ENCODE measurements around the gene CIITA.
"Not testable (repeated sequence)": the region's sequence is repeated elsewhere in the genome, so short reads cannot be mapped to it uniquely, and the experiment has no call there.

The CIITA gene

DNA sequence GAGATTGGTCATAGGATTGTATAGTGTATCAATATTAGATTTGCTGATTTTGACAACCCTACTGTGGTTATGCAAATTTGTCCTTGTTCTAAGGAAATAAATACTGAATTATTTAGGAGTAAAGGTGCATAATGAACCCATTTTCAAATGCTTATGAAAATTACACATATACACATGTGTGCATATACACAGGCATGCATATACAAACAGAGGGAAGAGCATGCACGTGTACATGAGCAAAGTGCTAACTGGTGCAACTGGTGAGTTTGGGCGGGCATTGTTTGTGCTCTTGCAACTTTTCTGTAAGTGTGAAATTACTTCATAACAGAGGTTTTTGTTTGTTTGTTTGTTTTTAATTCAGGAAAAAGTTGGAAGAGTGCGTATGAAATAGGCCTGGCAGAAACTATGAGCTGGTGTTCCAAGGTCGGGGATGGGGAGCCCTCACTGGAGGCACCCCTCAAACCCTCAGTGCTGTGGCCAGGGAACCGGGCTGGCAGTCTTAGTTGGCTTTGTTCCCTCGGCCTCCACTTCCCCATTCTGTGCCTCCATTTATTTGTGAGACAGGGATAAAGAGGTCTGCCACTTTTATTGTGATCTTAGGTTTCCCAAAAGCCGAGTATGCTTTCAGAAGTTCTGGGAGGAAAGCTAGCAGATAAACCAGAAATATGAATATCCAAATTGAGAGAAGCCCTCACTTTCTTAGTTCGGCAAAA, 59.4 kb downstream of the CIITA start:
- no peak for DNase-seq (ENCODE audit: low spot score)

- DNase-seq (ENCODE audit: low spot score): no peak
Measured at GRCh38 chr16:10937068-10937859, 60.3 kb downstream of the CIITA start.

- DNase-seq (ENCODE audit: low spot score): no peak
Measured at GRCh38 chr16:10938321-10938720, 61.3 kb downstream of the CIITA start.

DNA sequence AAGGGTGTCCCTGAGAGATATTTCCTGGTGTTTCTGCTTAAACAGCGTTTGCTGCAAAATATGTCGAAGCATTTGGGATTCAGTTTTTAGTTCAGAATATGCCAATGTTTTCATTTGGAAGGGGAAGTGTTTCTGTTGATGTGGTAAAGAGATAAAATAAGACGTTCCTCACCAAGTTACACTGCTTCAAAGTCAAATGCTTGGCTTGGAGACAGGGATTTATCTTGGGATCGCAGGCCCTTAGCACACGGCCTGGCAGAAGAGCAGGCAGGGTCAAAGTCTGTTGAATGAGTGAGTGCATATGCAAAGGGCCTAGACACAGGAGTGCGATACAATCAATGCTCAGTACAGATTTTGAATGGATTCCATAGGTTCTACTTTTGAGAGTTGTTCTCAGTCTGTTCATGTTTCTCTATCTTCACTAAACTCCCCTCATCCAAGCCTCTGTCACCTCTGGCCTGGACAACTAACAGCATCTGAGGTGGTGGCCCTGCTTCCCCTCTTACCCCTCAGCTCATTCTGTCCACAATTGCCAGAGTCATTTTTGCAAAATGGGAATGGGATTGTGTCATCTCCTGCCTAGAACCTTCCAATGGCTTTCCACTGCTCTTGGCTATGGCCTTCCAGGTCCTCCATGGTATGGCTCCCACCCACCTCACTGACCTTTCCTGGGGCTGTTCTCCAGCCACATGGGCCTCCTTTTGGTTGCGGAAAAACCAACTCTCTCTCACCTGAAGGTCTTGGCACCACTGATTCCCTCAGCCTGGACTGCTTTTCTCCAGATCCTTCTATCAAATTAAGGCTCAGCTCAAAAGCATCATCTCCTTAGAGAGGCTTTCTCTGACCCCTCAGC, 62.0 kb downstream of the CIITA start:
- DNase-seq (ENCODE audit: low spot score): no peak

DNA sequence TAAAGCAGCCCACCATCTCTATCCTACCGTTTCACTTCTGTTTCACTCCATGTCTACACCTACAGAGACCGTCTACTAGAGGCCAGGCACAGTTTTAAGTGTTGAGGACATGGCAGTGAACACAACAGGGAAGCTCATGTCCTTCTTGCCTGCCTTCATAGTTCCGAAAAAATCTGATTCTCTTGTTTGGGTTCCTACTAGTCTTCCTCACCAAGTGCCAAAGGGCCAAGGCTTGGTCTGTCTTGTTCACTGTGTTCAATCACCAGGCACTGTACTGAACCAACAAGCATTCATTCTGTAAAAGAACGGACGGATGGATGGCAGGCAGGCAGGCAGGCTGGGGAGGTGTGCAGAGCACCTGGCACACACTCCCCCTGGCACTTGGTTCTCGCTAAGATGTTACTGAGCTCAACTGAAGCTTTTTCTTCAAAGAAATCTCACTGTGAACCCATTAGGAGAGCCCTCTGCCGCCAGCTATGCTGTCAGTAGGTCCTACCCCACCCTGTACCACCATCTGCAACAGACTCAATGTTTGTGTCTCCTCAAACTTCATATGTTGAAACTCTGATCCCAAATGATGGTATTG, 62.7 kb downstream of the CIITA start:
- DNase-seq (ENCODE audit: low spot score): no peak

DNA sequence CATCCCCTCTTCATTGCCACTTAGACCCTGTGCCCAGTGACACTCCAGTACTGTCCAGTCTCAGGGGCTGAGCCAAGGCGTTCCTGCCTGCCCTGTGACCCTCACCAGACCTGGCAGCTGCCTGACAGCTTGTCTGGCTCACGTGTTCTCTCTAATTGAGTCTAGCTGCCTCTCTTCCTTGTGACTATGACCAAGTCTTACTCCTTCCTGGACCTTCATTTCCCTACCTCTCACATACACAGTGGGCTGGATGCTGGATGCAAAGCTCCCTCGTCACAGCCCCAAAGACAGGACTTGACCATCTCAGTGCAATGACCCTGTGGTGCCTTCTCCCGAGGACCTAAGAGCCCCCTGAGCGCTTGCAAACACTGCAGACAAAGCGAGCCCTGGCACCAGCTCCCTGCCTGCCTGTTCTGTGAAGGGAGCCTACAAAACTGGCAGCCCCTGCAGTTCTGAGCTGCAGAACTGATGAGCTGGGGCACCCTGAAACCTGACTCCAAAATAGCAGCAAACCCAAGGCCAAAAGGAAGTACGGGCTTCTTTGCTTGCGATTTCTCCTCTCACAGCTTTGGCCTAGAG, 63.6 kb downstream of the CIITA start:
- no peak for DNase-seq (ENCODE audit: low spot score)

GRCh38 chr16:10941127-10941933, 64.3 kb downstream of the CIITA start:
- DNase-seq (ENCODE audit: low spot score): no peak

- not testable (repeated sequence) for DNase-seq (ENCODE audit: low spot score)
Measured at GRCh38 chr16:10941935-10942351, 64.9 kb downstream of the CIITA start.

- DNase-seq (ENCODE audit: low spot score): peak; percentile 89
Measured at GRCh38 chr16:10942352-10943063, 65.5 kb downstream of the CIITA start, which contains the start of gene DEXI. Gene DEXI (minus strand): TSS chr16:10942468. CDS start chr16:10942005, 463 bp downstream.

DNA sequence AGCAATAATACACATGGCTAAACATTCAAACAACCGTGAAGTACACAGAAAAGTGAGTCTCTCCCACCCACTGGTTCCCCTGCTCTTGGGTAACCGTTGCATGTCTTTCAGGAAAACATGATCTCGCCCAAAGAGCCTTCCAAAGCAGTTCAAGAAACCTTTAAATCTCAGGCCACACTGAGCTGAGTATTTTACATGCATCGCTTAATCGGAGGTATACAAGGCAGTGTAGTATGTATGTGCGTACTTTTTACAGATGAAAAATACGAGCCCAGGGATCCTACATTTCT, 66.0 kb downstream of the CIITA start:
- no peak for DNase-seq (ENCODE audit: low spot score)

- peak; percentile 94 for DNase-seq (ENCODE audit: low spot score)
Measured at GRCh38 chr16:10944249-10945064, 67.5 kb downstream of the CIITA start, which contains the start of gene CLEC16A. Gene CLEC16A (plus strand): TSS chr16:10944564. CDS start chr16:10944718, 154 bp downstream.

DNA sequence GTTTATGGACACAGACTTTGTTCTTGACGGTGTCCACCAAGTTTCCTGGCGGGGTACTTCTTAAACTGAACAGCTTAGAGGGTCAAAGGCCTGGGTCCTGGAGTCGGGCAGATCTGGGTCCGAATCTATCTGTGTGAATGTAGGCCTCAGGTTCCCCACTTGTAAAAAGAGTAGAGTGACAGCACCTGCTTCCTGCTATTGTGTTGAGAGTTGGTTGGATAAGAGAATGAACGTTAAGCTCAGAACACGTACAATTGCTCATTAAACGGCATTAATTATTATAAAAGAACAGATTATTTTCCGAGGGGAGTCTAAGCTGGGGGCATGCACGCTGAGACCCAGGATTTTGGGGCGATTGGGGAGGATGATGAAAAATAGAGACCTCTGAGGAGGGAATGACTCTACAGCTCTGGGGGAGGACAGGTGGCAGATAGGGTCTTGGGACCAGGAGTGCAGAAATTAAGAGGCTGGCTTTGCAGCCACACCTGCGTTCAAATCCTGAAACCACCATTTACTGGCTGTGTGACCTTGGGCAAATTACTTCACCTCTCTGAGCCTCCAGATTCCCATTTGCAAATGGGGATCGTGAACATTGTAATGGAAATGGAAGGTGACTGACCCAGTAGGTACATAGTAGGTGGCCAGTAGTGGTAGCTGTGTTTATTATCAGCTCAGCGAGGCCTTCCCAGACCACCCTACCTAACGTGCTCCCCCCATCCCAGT, 68.2 kb downstream of the CIITA start:
- DNase-seq (ENCODE audit: low spot score): no peak

DNA sequence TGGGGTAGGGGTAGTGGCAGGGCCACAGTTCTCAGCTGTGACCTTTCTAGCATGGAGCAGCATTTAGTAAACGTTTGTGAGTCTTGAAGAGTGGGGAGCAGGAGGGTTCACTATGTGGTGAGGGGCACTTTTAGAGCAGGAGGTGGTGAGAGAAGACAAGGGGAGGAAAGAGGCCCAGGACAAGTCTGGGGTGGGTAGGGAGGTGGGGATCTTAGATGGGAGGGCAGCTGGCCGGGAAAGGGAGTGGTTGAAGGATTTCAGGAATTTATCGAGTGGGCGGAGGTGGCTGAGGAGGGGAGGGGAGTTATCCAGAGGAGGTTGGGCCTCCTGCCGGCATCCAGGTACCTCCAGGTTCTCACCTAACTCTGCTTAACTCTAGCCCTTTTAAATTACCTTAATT, 69.3 kb downstream of the CIITA start:
- DNase-seq (ENCODE audit: low spot score): no peak

GRCh38 chr16:10947211-10947787, 70.3 kb downstream of the CIITA start:
- DNase-seq (ENCODE audit: low spot score): no peak

GRCh38 chr16:10949424-10949970, 72.5 kb downstream of the CIITA start:
- no peak for DNase-seq (ENCODE audit: low spot score)

DNA sequence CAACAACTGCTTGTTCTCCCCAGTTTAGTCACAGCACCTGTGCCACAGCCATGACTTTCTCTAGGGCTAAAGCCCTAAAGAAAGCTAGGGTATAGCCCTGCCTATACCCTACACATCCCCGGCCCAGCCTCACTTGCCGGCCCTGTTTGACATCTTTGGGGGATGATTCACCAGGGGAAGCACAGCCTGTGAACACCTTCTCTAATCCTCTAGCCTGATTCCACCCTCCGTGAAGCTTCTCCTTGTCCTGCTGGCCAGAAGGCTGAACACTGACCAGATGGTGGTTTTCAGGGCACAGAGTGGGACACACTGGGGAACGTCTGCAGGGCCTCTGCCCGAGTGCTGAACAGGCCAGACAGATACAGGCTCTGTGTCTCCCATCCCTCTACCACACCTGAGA, 73.4 kb downstream of the CIITA start:
- DNase-seq (ENCODE audit: low spot score): no peak

DNA sequence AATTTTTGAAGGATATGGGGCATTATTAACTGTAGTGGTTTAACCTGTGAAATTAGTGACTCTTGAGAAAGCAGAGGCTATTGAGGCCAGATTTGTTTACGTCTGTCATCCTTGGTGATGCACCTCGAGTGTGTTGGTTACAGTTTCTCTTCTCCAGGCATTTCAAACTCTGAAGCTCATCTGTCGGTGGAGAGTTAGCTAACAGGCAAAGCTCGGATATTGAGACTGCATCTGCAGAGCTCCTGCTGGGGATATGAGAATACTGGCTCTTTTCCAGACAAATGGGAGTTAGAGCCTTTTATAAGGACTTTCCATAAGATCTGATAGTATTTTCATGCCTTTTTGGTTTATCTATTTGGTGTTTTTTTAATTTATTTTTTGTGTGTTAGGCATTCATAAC, 74.0 kb downstream of the CIITA start:
- no peak for DNase-seq (ENCODE audit: low spot score)

DNA sequence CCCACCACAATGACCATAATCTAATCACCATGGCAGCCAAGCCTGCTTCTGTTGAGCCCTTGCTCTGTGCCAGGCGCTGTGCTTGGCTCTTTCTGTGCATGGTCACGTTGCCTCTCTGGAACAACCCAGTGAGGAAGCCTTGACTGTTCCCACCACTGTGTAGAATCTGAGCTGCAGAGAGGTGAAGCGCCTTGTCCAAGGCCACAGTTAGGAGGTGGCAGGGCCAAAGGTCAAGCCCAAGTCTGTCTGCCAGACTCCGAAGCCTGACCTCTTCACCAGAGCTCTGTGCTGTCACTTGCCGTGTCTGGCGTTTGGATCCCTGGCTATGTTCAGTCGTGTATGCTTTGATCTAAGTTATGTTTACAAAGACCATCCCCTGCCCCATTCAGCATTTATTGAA, 77.9 kb downstream of the CIITA start:
- DNase-seq (ENCODE audit: low spot score): no peak

Data from SK-N-DZ (cell line).